Measurements from ENCODE around the gene TMEM131.
"Not testable (repeated sequence)": the region's sequence is repeated elsewhere in the genome, so short reads cannot be mapped to it uniquely, and the experiment has no call there.

The TMEM131 gene

GRCh38 chr2:97718051-97718882, 277.5 kb downstream of the TMEM131 start:
- TF ChIP-seq POLR2A (IDR thresholded peaks at IDR 0.05; ENCODE audit: low read depth, low read length): no peak
- FAIRE-seq (no peak), DNase-seq (ENCODE audit: insufficient read length, low spot score) (no peak)

GRCh38 chr2:97717613-97717995, 278.1 kb downstream of the TMEM131 start:
- FAIRE-seq (no peak), DNase-seq (ENCODE audit: insufficient read length, low spot score) (no peak)
- no peak for TF ChIP-seq POLR2A (IDR thresholded peaks at IDR 0.05; ENCODE audit: low read depth, low read length)

GRCh38 chr2:97716695-97717612, 278.8 kb downstream of the TMEM131 start:
- TF ChIP-seq POLR2A (IDR thresholded peaks at IDR 0.05; ENCODE audit: low read depth, low read length): no peak
- FAIRE-seq (no peak), DNase-seq (ENCODE audit: insufficient read length, low spot score) (no peak)

GRCh38 chr2:97715951-97716694, 279.6 kb downstream of the TMEM131 start:
- TF ChIP-seq POLR2A (IDR thresholded peaks at IDR 0.05; ENCODE audit: low read depth, low read length): no peak
- DNase-seq (ENCODE audit: insufficient read length, low spot score): no peak
- no peak for FAIRE-seq

GRCh38 chr2:97714950-97715652, 280.6 kb downstream of the TMEM131 start:
- DNase-seq (ENCODE audit: insufficient read length, low spot score) (no peak), FAIRE-seq (no peak)
- no peak for TF ChIP-seq POLR2A (IDR thresholded peaks at IDR 0.05; ENCODE audit: low read depth, low read length)

- FAIRE-seq: no peak
- no peak for TF ChIP-seq POLR2A (IDR thresholded peaks at IDR 0.05; ENCODE audit: low read depth, low read length)
- no peak for DNase-seq (ENCODE audit: insufficient read length, low spot score)
Observed at GRCh38 chr2:97714084-97714949, 281.4 kb downstream of the TMEM131 start.

GRCh38 chr2:97713296-97714083, 282.3 kb downstream of the TMEM131 start, which contains the start of gene ZAP70:
Gene ZAP70, plus strand, starts transcription at chr2:97713576. Its CDS starts 10,461 bp downstream, at chr2:97724037.
- no peak for TF ChIP-seq POLR2A (IDR thresholded peaks at IDR 0.05; ENCODE audit: low read depth, low read length)
- FAIRE-seq (no peak), DNase-seq (ENCODE audit: insufficient read length, low spot score) (no peak)

- FAIRE-seq (no peak), DNase-seq (ENCODE audit: insufficient read length, low spot score) (no peak)
- no peak for TF ChIP-seq POLR2A (IDR thresholded peaks at IDR 0.05; ENCODE audit: low read depth, low read length)
Observed at GRCh38 chr2:97712693-97713295, 283.0 kb downstream of the TMEM131 start.

- FAIRE-seq; DNase-seq (ENCODE audit: insufficient read length, low spot score): not testable (repeated sequence)
Observed at GRCh38 chr2:97712175-97712574, 283.6 kb downstream of the TMEM131 start.

GRCh38 chr2:97711394-97711711, 284.4 kb downstream of the TMEM131 start:
- DNase-seq (ENCODE audit: insufficient read length, low spot score): no peak
- no peak for FAIRE-seq
- no peak for TF ChIP-seq POLR2A (IDR thresholded peaks at IDR 0.05; ENCODE audit: low read depth, low read length)

GRCh38 chr2:97708608-97709007, 287.1 kb downstream of the TMEM131 start:
- no peak for TF ChIP-seq POLR2A (IDR thresholded peaks at IDR 0.05; ENCODE audit: low read depth, low read length)
- DNase-seq (ENCODE audit: insufficient read length, low spot score) (no peak), FAIRE-seq (no peak)

- DNase-seq (ENCODE audit: insufficient read length, low spot score) (no peak), FAIRE-seq (no peak)
- no peak for TF ChIP-seq POLR2A (IDR thresholded peaks at IDR 0.05; ENCODE audit: low read depth, low read length)
Observed at GRCh38 chr2:97708048-97708380, 287.7 kb downstream of the TMEM131 start.
